PC-3 (cell line): Measurements from ENCODE around the gene SRGAP1. TPM values are rescaled to one million over a fixed set of nuclear protein-coding genes. Genes with fewer than 3 reads are reported as not detected.

ENCODE experiments used
- ATAC-seq: fragments of 200-7000 bp; cut with Tn5 transposase; 2 replicates; pipeline ENCODE4 v1.9.1; 2020; ENCODE audit warnings: mild to moderate bottlenecking, moderate library complexity
- BruUV-seq: library from RNA; stranded (reverse); fragments of 400-500 nt; replicated peaks from 2 replicates; lab custom pipeline; 2021; lab: Mats Ljungman, UMichigan
- CTCF ChIA-PET: fragments of 300-600 bp; sonication (Branson Sonifier 250); formaldehyde crosslinking; loops from one replicate; lab custom pipeline; 2022; ENCODE audit warnings: antibody characterized with exemption; lab: Charles Lee
- POLR2A ChIA-PET: fragments of 300-600 bp; sonication (Branson Sonifier 250); formaldehyde crosslinking; loops from one replicate; lab custom pipeline; 2022; ENCODE audit warnings: antibody characterized with exemption; ENCODE audit not compliant: unreplicated experiment; lab: Charles Lee
- DNase-seq: peaks from one replicate; pipeline ENCODE4 v3.0.0-alpha.2; 2015
- H2AFZ ChIP-seq: fragments of 300-600 bp; sonication (generic); 2 replicates; pipeline ENCODE4 v1.6.0; 2016; ENCODE audit warnings: antibody characterized with exemption, low read length
- H3F3A ChIP-seq: fragments of 300-600 bp; sonication (generic); one replicate; pipeline ENCODE4 v1.6.0; 2017; ENCODE audit warnings: antibody characterized with exemption, low read length, control low read depth, mild to moderate bottlenecking; ENCODE audit not compliant: unreplicated experiment
- H3K27ac ChIP-seq: fragments of 300-600 bp; sonication (generic); 2 replicates; pipeline ENCODE4 v1.5.1; 2016; ENCODE audit warnings: mild to moderate bottlenecking, low read length
- H3K27me3 ChIP-seq: fragments of 300-600 bp; sonication (generic); 2 replicates; pipeline ENCODE4 v1.6.1; 2016; ENCODE audit warnings: low read length, mixed read lengths
- H3K36me3 ChIP-seq: fragments of 300-600 bp; sonication (generic); 2 replicates; pipeline ENCODE4 v1.6.1; 2016; ENCODE audit warnings: low read depth, mixed run types, low read length, mixed read lengths
- H3K4me1 ChIP-seq: fragments of 300-600 bp; sonication (generic); 2 replicates; pipeline ENCODE4 v1.5.1; 2016; ENCODE audit warnings: low read length; ENCODE audit not compliant: insufficient read depth
- H3K4me2 ChIP-seq: fragments of 300-600 bp; sonication (generic); 2 replicates; pipeline ENCODE4 v1.6.0; 2016; ENCODE audit warnings: low read length
- H3K4me3 ChIP-seq: fragments of 300-600 bp; sonication (generic); 2 replicates; pipeline ENCODE4 v1.5.1; 2016; ENCODE audit warnings: mild to moderate bottlenecking, low read length, mixed read lengths
- H3K79me2 ChIP-seq: fragments of 300-600 bp; sonication (generic); 2 replicates; pipeline ENCODE4 v1.6.1; 2017; ENCODE audit warnings: low read length, mixed read lengths
- H3K9ac ChIP-seq: fragments of 300-600 bp; sonication (generic); 2 replicates; pipeline ENCODE4 v1.6.0; 2016; ENCODE audit warnings: mild to moderate bottlenecking, low read length
- H3K9me2 ChIP-seq: fragments of 300-600 bp; sonication (generic); replicated peaks from 2 replicates; pipeline ENCODE4 v1.6.1; 2016; ENCODE audit warnings: mixed run types, low read length, mixed read lengths
- H3K9me3 ChIP-seq: fragments of 300-600 bp; sonication (generic); 2 replicates; pipeline ENCODE4 v1.6.1; 2016; ENCODE audit warnings: low read length, mixed read lengths
- H4K20me1 ChIP-seq: fragments of 300-600 bp; sonication (generic); 2 replicates; pipeline ENCODE4 v1.6.1; 2016; ENCODE audit warnings: low read length, mixed read lengths
- CTCF ChIP-seq: fragments of 300-600 bp; sonication (generic); conservative IDR thresholded peaks from 2 replicates; pipeline ENCODE4 v1.5.1; 2017; ENCODE audit warnings: antibody characterized with exemption, low read depth, mild to moderate bottlenecking, low read length
- EZH2 ChIP-seq: fragments of 300-600 bp; sonication (generic); IDR thresholded peaks from one replicate; pipeline ENCODE4 v1.6.1; 2017; ENCODE audit warnings: antibody characterized with exemption, mild to moderate bottlenecking, low read length; ENCODE audit not compliant: unreplicated experiment
- EZH2phosphoT487 ChIP-seq: fragments of 300-600 bp; sonication (generic); IDR thresholded peaks from 2 replicates; pipeline ENCODE4 v1.6.1; 2018; ENCODE audit warnings: mild to moderate bottlenecking, antibody characterized with exemption, low read length, borderline replicate concordance
- intact Hi-C: fragments of 100-400 bp; cut with micrococcal nuclease; formaldehyde crosslinking; loops from 2 replicates; pipeline ENCODE4 v1.9.0; 2023
- total RNA-seq: library from RNA; depleted of rRNA; stranded (reverse); fragments of >200 nt; gene quantifications from 2 replicates; pipeline ENCODE4 v1.2.3, GENCODE V29; 2014

SRGAP1 gene
- total RNA-seq, 1 experiment from 2014 or later, result 11.0 TPM

- no peaks in the 10 kb centered on the region for H3K36me3 ChIP-seq
- H3K4me1 ChIP-seq, result peaks cover 60% of the 10 kb centered on the region
- intact Hi-C loops, result loop anchor here (1.0 to 5.0 kb wide), 5 partner anchors 41 to 337 kb away; partner anchors contain the start of genes KICS2 and SRGAP1
- peak overlapping the region; percentile 44; the same call in 1 of the 2 replicates for H3K4me3 ChIP-seq
- H4K20me1 ChIP-seq, result no peaks in the 10 kb centered on the region
- no TSS peak for BruUV-seq
- no peaks in the 10 kb centered on the region for H3K79me2 ChIP-seq
- ChIA-PET CTCF (interaction anchor here (0.6 to 1.0 kb wide), 5 partner anchors 10 to 338 kb away, joined by 3 to 4 read pairs (median 3); no protein-coding TSS in a partner anchor), POLR2A (interaction anchor here (0.5 to 0.9 kb wide), 4 partner anchors 33 to 338 kb away, joined by 3 to 6 read pairs (median 4); no protein-coding TSS in a partner anchor)
- peak overlapping the region; percentile 79 for H3K4me2 ChIP-seq
- no peaks in the 10 kb centered on the region for H3K27me3 ChIP-seq
- H3K27ac ChIP-seq, result peak overlapping the region; percentile 99
- peak; percentile 99 for DNase-seq
- peak overlapping the region; percentile 85 for H3K9ac ChIP-seq
- H2AFZ ChIP-seq, result 0 out of 2 replicates have a peak overlapping the region, but pooled peaks have one; percentile 23
- peak; percentile 87 for ATAC-seq
- peaks cover 16% of the 10 kb centered on the region for H3F3A ChIP-seq
- TF ChIP-seq CTCF (peak; percentile 77), EZH2 (no peak), EZH2phosphoT487 (no peak)
- H3K9me3 ChIP-seq, result no peaks in the 10 kb centered on the region
- no peaks in the 10 kb centered on the region for H3K9me2 ChIP-seq
Observed at GRCh38 chr12:64181430-64182291, 337.2 kb downstream of the SRGAP1 start.

GRCh38 chr12:64184216-64184615 lies 339.7 kb downstream of the SRGAP1 start:
- BruUV-seq, result no TSS peak
- H3K9me3 ChIP-seq, result no peaks in the 10 kb centered on the region
- no peaks in the 10 kb centered on the region for H4K20me1 ChIP-seq
- H3K9me2 ChIP-seq, result no peaks in the 10 kb centered on the region
- H3K36me3 ChIP-seq, result no peaks in the 10 kb centered on the region
- H3K27me3 ChIP-seq, result no peaks in the 10 kb centered on the region
- no peak overlapping the region for H3K4me3 ChIP-seq
- peaks cover 64% of the 10 kb centered on the region for H3K4me1 ChIP-seq
- DNase-seq (no peak), ATAC-seq (no peak)
- no peak for TF ChIP-seq EZH2
- no peak for TF ChIP-seq CTCF
- TF ChIP-seq EZH2phosphoT487, result no peak
- H3K79me2 ChIP-seq, result no peaks in the 10 kb centered on the region
- intact Hi-C loops, result loop anchor here (5.0 kb wide), 2 partner anchors 38 to 82 kb away; partner anchors contain the start of gene KICS2
- H2AFZ ChIP-seq, result no peak overlapping the region
- no peak overlapping the region for H3K27ac ChIP-seq
- ChIA-PET CTCF (no interaction called here), POLR2A (no interaction called here)
- peaks cover 16% of the 10 kb centered on the region for H3F3A ChIP-seq
- H3K9ac ChIP-seq, result no peak overlapping the region
- no peak overlapping the region for H3K4me2 ChIP-seq
